Measurements from ENCODE around the gene SNCB.
"Not testable (repeated sequence)": the region's sequence is repeated elsewhere in the genome, so short reads cannot be mapped to it uniquely, and the experiment has no call there.

Gene SNCB

DNA sequence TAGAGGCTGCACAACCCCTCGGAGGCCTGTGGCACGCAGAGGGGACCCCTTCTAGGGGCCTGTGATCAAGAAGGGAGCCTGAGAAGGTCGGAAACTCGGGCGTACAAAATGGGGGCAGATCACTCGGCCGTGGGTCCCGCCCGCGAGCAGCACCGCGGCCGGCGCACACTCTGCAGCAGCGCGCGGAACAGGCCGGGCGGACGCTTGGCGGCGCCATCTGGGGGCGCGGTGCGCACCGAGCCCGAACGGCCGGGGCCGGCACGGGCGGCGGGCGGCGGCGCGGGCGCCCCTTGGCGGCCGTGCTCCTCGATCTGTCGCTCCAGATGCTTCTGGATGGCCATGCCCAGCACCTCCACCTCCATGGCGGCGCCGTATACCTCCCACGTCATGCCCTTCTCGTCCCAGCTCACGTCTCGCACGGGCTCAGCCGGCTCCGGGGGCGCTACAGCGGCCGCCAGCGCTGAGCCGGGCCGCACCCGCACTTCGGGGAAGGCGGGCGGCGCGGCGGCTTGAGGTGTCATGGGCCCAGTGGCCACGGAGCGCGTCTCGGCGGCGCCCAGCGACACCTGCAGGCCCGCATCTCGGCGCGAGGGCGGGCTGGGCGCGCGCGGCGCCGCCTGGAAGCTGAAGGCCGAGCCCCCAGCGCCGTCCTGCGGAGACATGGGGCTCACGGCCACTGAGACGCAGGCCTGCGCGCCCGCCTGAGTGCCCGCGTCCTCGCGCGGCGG, 33.5 kb downstream of the SNCB start:
- DNase-seq, result peak; percentile 78

DNA sequence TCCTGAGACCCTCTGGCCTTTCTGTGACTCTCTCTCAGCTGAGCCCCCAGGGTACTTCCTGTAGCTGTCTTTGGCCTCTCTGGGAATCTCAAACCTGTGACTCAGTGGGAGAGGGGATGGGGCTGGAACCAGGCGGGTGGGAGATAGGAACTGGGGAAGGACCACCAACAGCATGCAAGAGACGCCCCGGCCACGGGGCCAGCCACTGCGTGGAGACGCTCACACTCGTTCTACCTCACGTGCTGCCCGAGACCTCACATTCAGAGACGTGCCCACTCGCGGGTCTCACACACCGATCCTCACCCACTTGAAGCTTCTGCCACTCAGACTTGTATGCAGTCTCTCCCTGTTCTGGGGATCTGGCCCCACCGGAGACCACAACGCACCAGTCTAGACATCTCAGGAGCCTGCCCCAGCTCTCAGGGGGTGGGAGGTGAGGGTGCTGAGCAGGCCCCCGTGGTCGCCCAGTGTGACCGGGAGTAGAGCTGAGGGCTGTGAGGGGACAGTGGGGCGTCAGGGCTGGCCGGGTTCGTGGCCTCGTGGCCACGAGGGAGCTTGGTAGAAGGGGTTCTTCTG, 34.2 kb downstream of the SNCB start:
- no peak for DNase-seq

- no peak for DNase-seq
Measured at GRCh38 chr5:176595386-176595943, 34.9 kb downstream of the SNCB start.

DNA sequence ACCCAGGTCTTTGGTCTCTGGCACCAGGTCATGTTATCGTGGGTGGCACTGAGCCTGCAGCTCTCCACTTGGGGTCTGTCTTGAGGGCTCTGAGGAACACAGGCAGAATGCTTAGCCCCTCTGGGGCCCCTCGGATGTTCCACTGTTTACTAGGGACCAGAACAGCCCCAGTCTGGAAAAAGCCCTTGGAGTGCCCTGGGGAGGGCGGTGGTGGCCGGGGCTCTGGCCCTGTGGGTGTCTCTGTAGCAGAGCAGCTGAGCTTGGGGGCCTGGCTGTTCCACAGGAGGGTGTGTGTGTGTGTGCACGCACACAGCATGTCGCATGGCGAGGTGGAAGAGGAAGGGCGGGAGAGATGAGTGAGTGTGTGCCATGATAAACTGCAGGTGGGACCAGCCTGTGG, 35.8 kb downstream of the SNCB start:
- no peak for DNase-seq

- DNase-seq, result no peak
Measured at GRCh38 chr5:176593273-176593869, 37.0 kb downstream of the SNCB start.

DNA sequence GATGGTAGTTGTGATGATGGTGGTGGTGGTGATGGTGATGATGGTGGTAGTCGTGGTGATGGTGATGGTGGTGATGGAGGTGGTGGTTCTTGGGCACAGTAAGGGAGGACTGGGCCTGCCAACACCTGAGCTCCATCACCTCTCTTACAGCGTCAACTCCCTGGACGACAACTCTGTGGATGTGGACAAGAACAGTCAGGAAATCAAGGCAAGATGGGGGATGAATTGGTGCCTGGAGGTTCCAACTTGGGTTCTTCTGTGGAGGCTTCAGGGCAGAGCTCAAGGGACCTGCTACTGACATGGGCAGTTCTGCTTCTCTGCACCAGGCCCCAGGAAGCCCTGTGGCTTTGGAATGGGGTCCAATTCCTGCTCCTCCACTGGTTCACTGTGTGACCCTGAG, 37.8 kb downstream of the SNCB start:
- DNase-seq, result no peak

- not testable (repeated sequence) for DNase-seq
Measured at GRCh38 chr5:176591667-176592066, 38.7 kb downstream of the SNCB start.

GRCh38 chr5:176590035-176590717, 40.2 kb downstream of the SNCB start:
- DNase-seq, result no peak

DNA sequence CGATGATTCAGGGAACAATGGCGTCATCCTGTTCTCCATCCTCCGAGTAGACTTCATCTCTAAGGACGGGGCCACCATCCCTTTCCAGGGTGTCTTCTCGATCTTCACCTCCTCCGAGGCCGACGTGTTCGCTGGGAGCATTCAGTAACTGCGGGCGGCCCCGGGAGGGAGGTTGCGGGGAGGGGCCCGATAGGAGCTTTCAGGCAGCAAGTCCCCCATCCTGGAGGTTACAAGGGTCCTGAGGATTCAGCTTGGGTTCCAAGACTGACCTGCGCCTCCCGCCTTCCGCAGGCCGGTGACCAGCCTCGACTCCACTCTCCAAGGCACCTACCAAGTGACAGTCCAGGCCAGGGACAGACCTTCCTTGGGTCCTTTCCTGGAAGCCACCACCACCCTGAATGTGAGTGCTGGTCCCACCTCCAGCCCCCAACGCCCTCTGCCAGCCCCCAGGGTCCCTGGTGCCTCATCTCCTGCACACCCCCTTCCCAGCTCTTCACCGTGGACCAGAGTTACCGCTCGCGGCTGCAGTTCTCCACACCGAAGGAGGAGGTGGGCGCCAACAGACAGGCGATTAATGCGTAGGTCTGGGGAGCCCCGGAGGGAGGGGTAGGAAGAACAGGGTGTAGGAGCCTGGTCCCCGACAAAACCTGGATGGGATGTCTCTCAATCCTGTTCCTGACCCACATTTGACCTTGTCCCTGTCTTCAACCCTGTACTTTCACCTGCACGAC, 41.1 kb downstream of the SNCB start:
- DNase-seq, result no peak

GRCh38 chr5:176588297-176588696, 42.0 kb downstream of the SNCB start:
- no peak for DNase-seq

DNA sequence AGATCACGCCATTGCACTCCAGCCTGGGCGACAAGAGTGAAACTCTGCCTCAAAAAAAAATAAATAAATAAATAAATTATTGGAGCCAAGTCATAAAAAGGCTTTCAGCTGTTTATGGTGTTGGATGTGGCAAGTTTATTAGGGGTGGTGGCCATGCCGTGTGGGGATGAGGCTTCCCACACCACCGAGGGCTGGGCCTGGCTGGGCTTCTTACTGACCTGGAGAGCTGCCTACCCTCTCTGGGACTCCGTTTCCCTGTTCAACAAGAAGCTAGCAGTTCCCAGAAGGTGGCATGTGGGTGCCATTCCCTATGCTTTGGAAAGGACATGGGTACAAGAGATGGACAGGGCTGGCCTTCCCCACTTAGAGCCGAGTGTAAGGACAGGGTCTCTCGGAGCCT, 42.9 kb downstream of the SNCB start:
- DNase-seq, result no peak

DNA sequence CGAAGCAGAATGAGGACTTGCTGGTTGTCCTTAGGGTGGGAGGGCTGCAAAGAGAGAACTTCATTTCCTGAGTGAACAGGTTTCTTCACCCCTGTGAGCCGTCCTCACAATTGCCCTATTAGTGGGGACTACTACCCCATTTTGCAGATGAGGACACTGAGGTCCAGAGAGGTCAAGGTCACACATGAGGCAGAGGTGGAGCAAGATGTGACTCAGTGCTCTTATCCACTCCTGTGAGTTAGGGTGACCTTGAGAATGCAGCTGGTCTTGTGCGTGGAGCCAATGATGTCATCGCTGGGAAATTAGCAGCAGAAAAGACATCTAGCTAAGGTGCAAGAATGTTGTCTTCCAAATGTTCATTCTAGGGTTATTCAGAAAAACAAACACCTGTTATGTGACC, 47.3 kb downstream of the SNCB start:
- DNase-seq, result no peak

- DNase-seq, result no peak
Measured at GRCh38 chr5:176581361-176581760, 49.0 kb downstream of the SNCB start.

GRCh38 chr5:176579323-176579722, 51.0 kb downstream of the SNCB start:
- DNase-seq, result no peak

GRCh38 chr5:176578391-176578808, 51.9 kb downstream of the SNCB start:
- DNase-seq, result peak; percentile 55

DNA sequence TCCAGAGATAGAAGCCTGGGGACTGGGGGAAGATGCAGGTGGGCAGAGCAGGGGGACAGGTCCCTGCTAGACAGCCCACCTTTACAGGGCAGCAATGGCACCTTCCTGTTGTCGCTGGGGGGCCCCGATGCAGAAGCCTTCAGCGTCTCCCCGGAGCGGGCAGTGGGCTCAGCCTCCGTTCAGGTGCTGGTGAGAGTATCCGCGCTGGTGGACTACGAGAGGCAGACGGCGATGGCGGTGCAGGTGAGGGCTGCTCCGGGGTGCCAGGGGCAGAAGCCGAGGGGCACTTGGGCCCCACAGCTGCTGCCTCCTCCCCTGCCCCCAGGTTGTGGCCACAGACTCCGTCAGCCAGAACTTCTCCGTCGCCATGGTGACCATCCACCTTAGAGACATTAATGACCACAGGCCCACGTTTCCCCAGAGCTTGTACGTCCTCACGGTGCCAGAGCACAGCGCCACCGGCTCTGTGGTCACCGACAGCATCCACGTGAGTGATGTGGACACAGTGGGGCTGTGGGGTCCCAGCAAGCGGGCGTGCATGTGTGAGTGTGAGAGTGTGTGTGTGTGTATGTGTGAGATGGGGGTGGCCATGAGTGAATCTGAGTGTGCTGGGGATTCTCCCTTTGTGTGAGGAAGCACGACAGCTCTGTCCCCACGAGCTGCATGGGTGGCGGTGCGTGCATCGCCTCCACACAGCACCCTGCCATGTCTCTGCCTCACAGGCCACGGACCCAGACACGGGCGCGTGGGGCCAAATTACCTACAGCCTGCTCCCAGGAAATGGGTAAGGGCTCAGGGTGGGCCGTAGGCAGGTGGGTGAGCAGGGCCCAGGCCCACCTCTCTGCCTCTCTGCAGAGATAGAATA, 52.8 kb downstream of the SNCB start:
- DNase-seq, result no peak

DNA sequence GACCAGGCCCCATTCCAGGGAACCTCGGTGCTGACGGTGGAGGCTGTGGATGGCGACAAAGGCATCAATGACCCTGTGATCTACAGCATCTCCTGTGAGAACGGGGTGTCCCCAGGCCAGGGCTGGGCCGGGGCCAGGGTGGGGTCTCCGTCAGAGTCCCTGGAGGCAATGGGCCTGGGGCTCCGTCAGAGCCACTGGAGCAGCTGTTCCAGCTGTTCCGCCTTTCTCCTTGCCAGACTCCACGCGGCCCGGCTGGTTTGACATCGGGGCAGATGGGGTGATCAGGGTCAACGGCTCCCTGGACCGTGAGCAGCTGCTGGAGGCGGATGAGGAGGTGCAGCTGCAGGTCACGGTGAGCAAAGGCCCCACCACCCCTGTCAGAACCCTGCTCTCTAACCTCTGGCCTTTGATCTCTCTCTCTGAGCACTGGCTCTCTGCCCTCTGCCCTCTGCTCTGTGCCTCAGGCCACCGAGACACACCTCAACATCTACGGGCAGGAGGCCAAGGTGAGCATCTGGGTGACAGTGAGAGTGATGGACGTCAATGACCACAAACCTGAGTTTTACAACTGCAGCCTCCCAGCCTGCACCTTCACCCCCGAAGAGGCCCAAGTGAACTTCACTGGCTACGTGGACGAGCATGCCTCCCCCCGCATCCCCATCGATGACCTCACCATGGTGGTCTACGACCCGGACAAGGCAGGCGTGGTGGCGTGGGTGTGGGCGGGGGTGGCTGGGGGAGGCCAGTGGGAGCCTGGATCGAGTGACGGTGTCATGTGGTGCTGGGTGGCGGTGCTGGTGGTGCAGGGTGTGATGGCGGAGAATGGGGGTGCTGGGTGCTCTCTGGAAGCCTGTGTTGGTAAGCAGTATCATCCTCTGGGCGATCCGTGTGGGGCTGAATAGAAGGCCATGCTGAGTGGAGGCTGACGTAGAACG, 54.6 kb downstream of the SNCB start:
- no peak for DNase-seq

GRCh38 chr5:176575066-176575465, 55.3 kb downstream of the SNCB start:
- no peak for DNase-seq

DNA sequence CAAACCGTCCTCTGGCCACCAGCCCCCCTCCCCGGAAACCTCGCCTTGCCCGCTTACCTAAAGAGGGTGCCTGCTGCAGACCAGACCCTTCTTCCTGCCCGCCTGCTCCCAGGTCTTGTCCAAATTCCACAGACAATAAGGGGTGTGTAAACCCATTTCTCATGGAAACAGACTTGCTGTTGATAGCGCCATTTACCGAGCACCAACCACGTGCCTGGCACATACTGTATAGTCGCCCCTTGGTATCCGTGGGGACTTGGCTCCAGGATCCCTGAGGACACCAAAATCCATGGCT, 56.1 kb downstream of the SNCB start:
- DNase-seq, result no peak

DNA sequence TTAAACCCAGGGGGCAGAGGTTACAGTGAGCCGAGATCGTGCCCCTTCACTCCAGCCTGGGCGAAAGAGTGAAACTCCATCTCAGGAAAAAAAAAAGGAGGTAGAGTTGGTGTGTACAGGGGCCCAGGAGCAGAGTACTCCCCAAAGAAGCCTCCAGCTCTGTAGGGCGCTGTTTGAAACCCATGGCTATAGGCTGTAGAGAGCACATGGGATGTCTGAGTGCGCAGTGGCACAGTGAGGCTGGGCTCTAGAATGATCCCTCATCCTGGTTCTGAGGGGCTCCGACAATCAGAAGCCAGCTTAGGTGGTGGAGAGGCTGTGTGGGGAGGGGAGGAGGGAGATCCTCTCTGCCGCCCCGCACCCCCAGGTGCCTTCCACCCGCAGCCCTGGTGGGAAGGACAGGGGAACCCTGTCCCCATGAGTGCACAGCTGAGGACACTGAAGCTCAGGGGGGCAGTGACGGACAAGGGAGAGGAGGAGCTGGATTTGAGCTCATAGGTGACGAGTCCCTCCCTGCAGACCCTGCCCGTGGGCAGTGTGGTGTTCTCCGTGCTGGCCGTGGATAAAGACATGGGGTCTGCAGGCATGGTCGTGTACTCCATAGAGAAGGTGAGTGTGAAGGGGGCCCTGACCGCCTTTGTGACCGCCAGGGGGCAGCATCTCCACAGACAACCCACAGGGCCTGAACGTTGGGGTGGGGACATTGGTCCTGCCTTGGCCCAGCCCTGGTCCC, 56.6 kb downstream of the SNCB start:
- DNase-seq, result peak; percentile 87

All from stimulated activated CD4-positive, alpha-beta T cell treated with anti-CD3 and anti-CD28 coated beads, Interleukin-15, amount 100 ng/mL, for 24 hours (primary cell).